Ishikawa (cell line): ENCODE data around the gene PDE7B.

ENCODE experiments used
- CEBPB ChIP-seq: IDR thresholded peaks from 2 replicates; pipeline ENCODE4 v1.6.1; 2012
- CREB1 ChIP-seq: IDR thresholded peaks from 2 replicates; pipeline ENCODE4 v1.6.1; 2012; ENCODE audit warnings: low read depth
- EGR1 ChIP-seq: IDR thresholded peaks from 2 replicates; pipeline ENCODE4 v1.6.1; 2012
- EP300 ChIP-seq: IDR thresholded peaks from 2 replicates; pipeline ENCODE4 v1.6.1; 2012; ENCODE audit warnings: borderline replicate concordance
- FOXM1 ChIP-seq: IDR thresholded peaks from 2 replicates; pipeline ENCODE4 v1.6.1; 2012; ENCODE audit warnings: low read depth, borderline replicate concordance
- MAX ChIP-seq: IDR thresholded peaks from 2 replicates; pipeline ENCODE4 v1.6.1; 2012
- NFIC ChIP-seq: IDR thresholded peaks from 2 replicates; pipeline ENCODE4 v1.6.1; 2012
- RAD21 ChIP-seq: IDR thresholded peaks from 2 replicates; pipeline ENCODE4 v1.6.1; 2012; ENCODE audit warnings: low read depth
- REST ChIP-seq: IDR thresholded peaks from 2 replicates; pipeline ENCODE4 v1.6.1; 2012; ENCODE audit warnings: low read depth, mild to moderate bottlenecking
- TAF1 ChIP-seq: IDR thresholded peaks from 2 replicates; pipeline ENCODE4 v1.6.1; 2012; ENCODE audit warnings: low read depth, mild to moderate bottlenecking
- TCF12 ChIP-seq: IDR thresholded peaks from 2 replicates; pipeline ENCODE4 v1.6.1; 2012; ENCODE audit warnings: low read depth
- TEAD4 ChIP-seq: IDR thresholded peaks from 2 replicates; pipeline ENCODE4 v1.6.1; 2012
- USF1 ChIP-seq: IDR thresholded peaks from 2 replicates; pipeline ENCODE4 v1.6.1; 2012
- YY1 ChIP-seq: IDR thresholded peaks from 2 replicates; pipeline ENCODE4 v1.6.1; 2012; ENCODE audit warnings: low read depth
- ZBTB7A ChIP-seq: IDR thresholded peaks from 2 replicates; pipeline ENCODE4 v1.6.1; 2012; ENCODE audit warnings: low read depth

PDE7B gene

GRCh38 chr6:135999393-135999792, 147.9 kb downstream of the PDE7B start:
- TF ChIP-seq EP300 (no peak), TAF1 (no peak), TEAD4 (no peak), TCF12 (no peak), EGR1 (no peak)

GRCh38 chr6:136007345-136007744, 155.8 kb downstream of the PDE7B start:
- no peak for TF ChIP-seq TEAD4
- no peak for TF ChIP-seq TAF1
- no peak for TF ChIP-seq FOXM1
- no peak for TF ChIP-seq RAD21
- no peak for TF ChIP-seq CEBPB
- no peak for TF ChIP-seq REST
- TF ChIP-seq EGR1 = no peak
- no peak for TF ChIP-seq USF1
- no peak for TF ChIP-seq ZBTB7A
- TF ChIP-seq TCF12 = no peak

- TF ChIP-seq MAX (no peak), USF1 (no peak), TEAD4 (no peak), RAD21 (no peak), CREB1 (no peak), FOXM1 (no peak), CEBPB (no peak), YY1 (no peak), TAF1 (no peak), ZBTB7A (no peak), EP300 (no peak), NFIC (no peak), REST (no peak), TCF12 (no peak), EGR1 (no peak)
These were observed 160.0 kb downstream of the PDE7B start for GRCh38 chr6:136011475-136011874.

GRCh38 chr6:136012198-136012887, 160.8 kb downstream of the PDE7B start:
- TF ChIP-seq EP300 (no peak), TEAD4 (peak; percentile 32; the same call in 1 of the 2 replicates), USF1 (no peak)

GRCh38 chr6:136012943-136013342, 161.4 kb downstream of the PDE7B start:
- TF ChIP-seq YY1 = no peak
- no peak for TF ChIP-seq REST
- no peak for TF ChIP-seq EP300
- TF ChIP-seq TCF12 = no peak
- no peak for TF ChIP-seq RAD21
- TF ChIP-seq MAX = no peak
- TF ChIP-seq FOXM1 = no peak
- TF ChIP-seq TAF1 = no peak
- TF ChIP-seq TEAD4 = no peak
- TF ChIP-seq CEBPB = no peak
- no peak for TF ChIP-seq ZBTB7A
- no peak for TF ChIP-seq USF1
- TF ChIP-seq NFIC = no peak
- no peak for TF ChIP-seq EGR1
